Bronchus fibroblast of lung (primary cell): Measurements from ENCODE around the gene ACTN3. TPM values are rescaled to one million over a fixed set of nuclear protein-coding genes. Genes with fewer than 3 reads are reported as not detected.

Experiments
- total RNA-seq: library from RNA; depleted of rRNA; stranded (reverse); fragments of >200 nt; gene quantifications from 2 replicates; pipeline ENCODE4 v1.2.3, GENCODE V29; 2015

Gene ACTN3
- not detected in 2 replicates for total RNA-seq

DNA sequence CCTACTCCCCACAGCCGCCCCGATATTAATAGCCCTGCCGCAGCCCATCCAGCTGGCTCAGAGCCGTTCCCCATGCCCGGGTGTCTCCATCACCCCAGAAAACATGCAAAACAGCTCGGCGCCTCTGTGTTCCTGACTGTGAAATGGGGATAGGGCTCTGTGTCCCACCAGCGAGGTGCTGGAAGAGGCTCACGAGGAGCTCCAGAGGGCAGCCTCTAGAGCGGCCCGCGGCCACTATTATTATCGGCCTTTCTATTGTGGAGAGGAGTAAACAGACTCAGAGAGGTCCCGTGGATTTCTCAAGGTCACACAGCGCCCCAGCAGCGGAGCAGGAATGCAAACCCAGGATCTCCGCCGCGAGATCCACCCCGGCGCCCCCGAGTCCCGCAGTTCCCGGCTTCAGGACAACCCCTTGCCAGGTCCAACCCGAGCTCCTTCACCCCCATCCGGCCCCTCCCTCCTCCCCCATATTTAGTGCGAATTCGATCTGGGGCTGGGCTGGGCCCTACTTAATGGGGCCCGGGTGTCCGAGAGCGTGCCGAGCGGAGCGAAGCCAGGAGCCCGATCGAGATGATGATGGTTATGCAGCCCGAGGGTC lies at the start of gene ACTN3:
Gene ACTN3 (plus strand): TSS at position 536 of the 598 bp plus-strand sequence. CDS start 35 bp downstream, at position 571.

DNA sequence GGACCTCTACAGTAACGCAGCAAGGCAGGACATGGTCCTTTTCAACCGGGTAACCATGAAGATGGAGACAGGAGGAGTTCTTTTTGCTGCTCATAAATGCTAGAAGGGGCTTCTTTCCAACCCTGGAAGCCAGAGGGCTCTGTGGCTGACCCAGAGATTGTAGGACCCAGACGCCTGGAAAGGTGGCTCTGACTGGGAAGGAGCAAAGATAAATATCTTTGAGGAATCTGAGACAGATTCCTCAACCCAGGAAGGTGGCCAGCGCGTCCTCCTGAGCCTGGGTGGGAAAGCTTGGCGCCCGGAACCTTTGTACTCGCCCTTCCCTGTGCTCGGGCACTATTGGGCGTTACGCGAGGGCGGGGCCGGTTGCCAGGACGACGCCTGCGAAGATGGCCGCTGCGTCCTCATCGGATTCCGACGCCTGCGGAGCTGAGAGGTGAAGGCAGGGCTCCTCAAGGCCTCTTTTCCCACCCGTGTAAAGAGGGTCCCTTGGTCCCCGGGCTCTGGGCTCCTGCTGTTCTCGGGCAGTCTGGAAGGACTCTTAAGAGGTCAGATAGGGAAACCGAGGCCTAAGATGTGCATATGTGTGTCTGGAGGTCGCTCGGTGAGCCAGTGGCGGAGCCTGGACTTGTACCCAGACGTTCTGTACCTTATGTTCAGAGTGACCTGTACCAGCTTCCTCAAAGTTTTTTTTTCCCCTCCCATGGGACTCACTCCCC lies 36.3 kb upstream of the ACTN3 start, which contains the start of gene BBS1:
Gene BBS1 (plus strand): TSS at position 365 of the 719 bp plus-strand sequence. CDS start 25 bp downstream, at position 390.

DNA sequence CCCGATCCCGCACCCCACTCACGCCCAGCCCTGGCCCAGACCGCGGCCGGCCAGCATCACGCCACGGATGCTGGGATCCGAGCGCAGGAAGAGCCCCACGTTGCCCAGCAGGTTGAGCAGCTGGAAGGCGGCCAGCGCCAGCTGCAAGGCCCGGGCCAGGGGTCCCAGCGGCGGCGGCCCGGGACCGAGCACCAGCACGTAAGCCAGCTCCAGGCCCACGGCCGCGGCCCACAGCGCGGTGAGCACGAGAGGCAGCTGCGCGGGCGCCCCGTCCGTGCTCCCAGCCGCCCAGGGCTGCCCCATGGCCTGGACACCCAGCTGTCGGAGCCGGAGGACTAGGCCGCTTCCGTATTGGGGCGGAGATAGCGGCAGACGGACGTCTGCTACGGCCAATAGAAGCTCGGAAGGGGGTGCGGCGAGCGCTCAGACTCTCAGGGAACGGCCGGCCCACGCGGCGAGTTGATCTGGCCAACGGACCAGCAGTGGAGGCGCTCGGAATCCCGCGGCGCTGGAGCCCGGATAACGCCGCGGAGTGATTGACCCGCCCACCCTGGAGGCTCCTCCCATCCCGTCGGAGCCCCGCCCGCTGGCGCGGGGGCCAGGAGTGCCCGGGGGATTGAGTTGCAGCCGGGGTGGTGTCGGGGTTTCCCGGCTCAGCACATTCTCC lies 869 bp upstream of the ACTN3 start, which contains the start of gene ZDHHC24:
Gene ZDHHC24 (minus strand): TSS at position 348 of the 667 bp plus-strand sequence. CDS start 45 bp downstream, at position 303.

DNA sequence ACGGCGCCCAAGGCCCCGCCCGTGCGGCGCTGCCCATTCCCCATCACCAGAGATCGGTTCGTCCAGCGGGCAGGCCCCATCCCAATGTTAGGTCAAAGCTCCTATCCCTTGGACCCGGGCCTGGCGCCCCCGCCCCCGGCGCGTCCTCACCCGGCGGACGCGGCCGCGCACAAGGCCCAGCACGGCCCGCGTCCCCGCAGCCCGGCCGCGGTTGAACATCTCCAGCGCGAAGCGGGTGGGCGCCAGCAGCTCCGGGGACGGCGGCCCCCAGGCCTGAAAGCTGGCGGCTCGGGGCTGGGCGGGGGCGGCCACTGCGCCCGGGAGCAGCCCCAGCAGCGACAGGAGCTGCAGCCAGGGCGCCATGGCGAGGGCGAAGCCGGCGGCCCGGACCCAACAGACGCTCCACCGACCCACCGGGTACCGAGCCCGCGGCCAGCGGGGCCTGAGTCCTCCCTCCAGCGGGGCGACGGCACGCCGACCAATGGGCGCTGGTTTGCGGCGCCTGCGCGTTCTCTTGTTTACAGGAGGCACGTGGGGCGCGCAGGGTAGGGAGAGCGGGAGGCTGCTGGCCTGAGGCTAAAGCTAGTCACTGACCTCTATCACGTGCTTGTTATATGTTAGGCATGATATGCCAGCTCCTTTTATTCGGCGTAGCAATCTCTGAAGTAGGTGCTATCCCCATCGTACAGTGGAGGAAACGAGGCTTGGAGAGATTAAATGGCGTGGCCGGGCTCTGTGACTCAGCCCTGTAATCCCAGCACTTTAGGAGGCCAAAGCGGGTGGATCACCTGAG lies 21.6 kb downstream of the ACTN3 start, which contains the start of gene CTSF:
Gene CTSF (minus strand): TSS at position 483 of the 793 bp plus-strand sequence. CDS start 120 bp downstream, at position 363.

DNA sequence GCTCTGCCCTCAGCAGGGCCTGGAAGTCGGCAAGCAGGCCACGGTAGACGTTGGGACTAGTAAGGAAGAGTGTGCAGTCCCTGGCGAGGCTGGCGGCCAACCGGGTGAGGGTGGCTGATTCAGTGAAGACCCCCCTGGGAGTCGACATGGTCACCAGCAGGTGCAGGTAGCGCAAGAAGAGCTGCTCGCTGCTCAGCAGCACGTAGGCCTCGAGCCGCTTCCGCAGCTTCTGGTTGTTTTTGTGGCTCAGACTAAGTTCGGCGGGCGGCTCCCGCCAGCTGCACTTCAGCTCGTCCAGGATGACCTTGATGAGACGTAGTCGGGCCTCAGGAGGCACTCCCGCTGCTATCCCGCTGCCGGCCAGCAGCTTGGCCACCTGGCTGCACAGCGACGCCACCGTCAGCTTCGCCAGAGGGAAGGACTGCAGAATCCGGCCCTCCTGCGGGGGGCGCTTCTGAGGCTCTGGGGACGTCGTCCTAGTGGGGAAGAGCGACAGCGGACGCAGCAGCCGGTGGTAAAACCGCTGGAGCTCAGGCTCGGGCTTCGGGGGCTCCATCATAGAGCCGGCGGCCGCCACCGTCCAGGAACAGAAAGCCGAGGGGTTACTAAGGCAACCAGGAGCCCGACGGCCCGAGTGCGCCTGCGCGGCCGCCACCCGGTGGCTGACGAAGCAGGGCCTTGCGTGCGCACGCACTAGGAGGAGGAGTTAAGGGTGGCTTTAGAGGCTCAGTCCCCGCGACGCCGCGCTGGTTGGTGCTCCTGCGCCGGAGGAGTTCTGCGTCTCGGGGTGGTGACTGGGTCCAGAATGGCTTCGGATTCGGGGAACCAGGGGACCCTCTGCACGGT lies 46.0 kb downstream of the ACTN3 start, which contains the start of the genes CCDC87 and CCS:
Gene CCDC87 (minus strand): TSS at position 607 of the 846 bp plus-strand sequence. CDS start 48 bp downstream, at position 559.
Gene CCS (plus strand): TSS at position 729 of the 846 bp plus-strand sequence. CDS start 77 bp downstream, at position 806.

Other genes starting within 250 kb of the ACTN3 start
- gene CD248, start 229.9 kb upstream of the ACTN3 start, total RNA-seq, result 41.8 and 42.9 TPM in 2 replicates
- 54.7 and 67.8 TPM in 2 replicates for gene RIN1, start 210.5 kb upstream of the ACTN3 start, total RNA-seq
- 52.5 and 59.5 TPM in 2 replicates for gene BRMS1, start 201.8 kb upstream of the ACTN3 start, total RNA-seq
- 41.0 and 43.4 TPM in 2 replicates for gene B4GAT1, start 199.3 kb upstream of the ACTN3 start, total RNA-seq
- gene SLC29A2, start 175.1 kb upstream of the ACTN3 start, total RNA-seq, result 3.7 and 4.9 TPM in 2 replicates
- gene NPAS4, start 125.9 kb upstream of the ACTN3 start, total RNA-seq, result not detected in 2 replicates
- gene MRPL11, start 108.1 kb upstream of the ACTN3 start, total RNA-seq, result 69.3 and 72.1 TPM in 2 replicates
- gene PELI3, start 80.0 kb upstream of the ACTN3 start, total RNA-seq, result 4.0 and 4.3 TPM in 2 replicates
- 52.1 and 56.9 TPM in 2 replicates for gene DPP3, start 66.5 kb upstream of the ACTN3 start, total RNA-seq
- gene BBS1, start 36.3 kb upstream of the ACTN3 start, total RNA-seq, result 21.9 and 24.2 TPM in 2 replicates
- gene ZDHHC24, start 855 bp upstream of the ACTN3 start, total RNA-seq, result 19.8 and 20.4 TPM in 2 replicates
- 6.7 and 8.3 TPM in 2 replicates for gene CTSF, start 21.7 kb downstream of the ACTN3 start, total RNA-seq
- gene CCDC87, start 46.2 kb downstream of the ACTN3 start, total RNA-seq, result 0.15 TPM in 1 of 2 replicates, not detected in the other
- gene CCS, start 46.3 kb downstream of the ACTN3 start, total RNA-seq, result 28.2 and 29.4 TPM in 2 replicates
- gene RBM14, start 69.7 kb downstream of the ACTN3 start, total RNA-seq, result 47.3 and 49.4 TPM in 2 replicates
- gene RBM4, start 91.8 kb downstream of the ACTN3 start, total RNA-seq, result 102 and 106 TPM in 2 replicates
- 15.0 and 19.0 TPM in 2 replicates for gene RBM4B, start 131.0 kb downstream of the ACTN3 start, total RNA-seq
- 0.89 and 2.0 TPM in 2 replicates for gene SPTBN2, start 182.3 kb downstream of the ACTN3 start, total RNA-seq